Mammary epithelial cell (primary cell): ENCODE results near the gene DNM2.

Experiments
- CTCF ChIP-seq, 2 donors: IDR thresholded peaks in 1 of 2; conservative IDR thresholded peaks in 1 of 2; 2 replicates each; pipeline ENCODE4 v1.5.1; 2011 to 2012; ENCODE audit warnings: inconsistent platforms in 2 of 2, low read length in 2 of 2, mild to moderate bottlenecking in 2 of 2, control low read depth in 1 of 2, low read depth in 1 of 2; ENCODE audit not compliant: insufficient read depth in 1 of 2; ENCODE audit errors: extremely low read depth in 1 of 2
- EZH2 ChIP-seq: IDR thresholded peaks from 2 replicates; pipeline ENCODE4 v1.6.1; 2012; ENCODE audit warnings: low read length, inconsistent platforms, borderline replicate concordance

- TF ChIP-seq CTCF (conservative IDR thresholded peaks at IDR 0.05 in 1 of 2, IDR thresholded peaks at IDR 0.05 in 1 of 2; ENCODE audit: extremely low read depth in 1 of 2, insufficient read depth in 1 of 2, low read depth in 1 of 2, low read length in 2 of 2), result no peak
- TF ChIP-seq EZH2, result no peak
Measured at GRCh38 chr19:10694706-10695307, 23.1 kb upstream of the DNM2 start.
